Measurements from ENCODE around the gene DNAAF6.

The DNAAF6 gene

DNA sequence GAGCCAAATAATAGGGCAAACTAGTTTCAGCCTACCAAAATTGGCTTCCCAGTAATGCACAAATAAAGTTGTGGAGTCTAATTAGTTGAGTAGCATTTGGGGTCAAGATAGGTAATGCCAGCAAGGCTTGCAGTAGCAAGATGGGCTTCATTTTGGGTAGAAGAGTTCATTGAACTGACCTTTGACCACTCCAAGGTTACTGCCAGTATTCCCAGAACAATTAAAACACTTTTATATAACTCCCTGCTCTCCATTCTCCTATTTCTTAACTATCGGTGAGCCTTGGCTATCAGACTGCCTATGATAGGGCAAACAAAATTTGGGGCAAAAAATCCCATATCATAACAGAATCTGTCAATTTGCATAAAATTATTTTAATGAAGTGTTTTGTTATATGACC, 7.1 kb downstream of the DNAAF6 start:
- TF ChIP-seq, protein P1, sequence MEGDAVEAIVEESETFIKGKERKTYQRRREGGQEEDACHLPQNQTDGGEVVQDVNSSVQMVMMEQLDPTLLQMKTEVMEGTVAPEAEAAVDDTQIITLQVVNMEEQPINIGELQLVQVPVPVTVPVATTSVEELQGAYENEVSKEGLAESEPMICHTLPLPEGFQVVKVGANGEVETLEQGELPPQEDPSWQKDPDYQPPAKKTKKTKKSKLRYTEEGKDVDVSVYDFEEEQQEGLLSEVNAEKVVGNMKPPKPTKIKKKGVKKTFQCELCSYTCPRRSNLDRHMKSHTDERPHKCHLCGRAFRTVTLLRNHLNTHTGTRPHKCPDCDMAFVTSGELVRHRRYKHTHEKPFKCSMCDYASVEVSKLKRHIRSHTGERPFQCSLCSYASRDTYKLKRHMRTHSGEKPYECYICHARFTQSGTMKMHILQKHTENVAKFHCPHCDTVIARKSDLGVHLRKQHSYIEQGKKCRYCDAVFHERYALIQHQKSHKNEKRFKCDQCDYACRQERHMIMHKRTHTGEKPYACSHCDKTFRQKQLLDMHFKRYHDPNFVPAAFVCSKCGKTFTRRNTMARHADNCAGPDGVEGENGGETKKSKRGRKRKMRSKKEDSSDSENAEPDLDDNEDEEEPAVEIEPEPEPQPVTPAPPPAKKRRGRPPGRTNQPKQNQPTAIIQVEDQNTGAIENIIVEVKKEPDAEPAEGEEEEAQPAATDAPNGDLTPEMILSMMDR (IDR thresholded peaks at IDR 0.05; ENCODE audit: low read depth, low read length, missing control alignments) = no peak
- no peak overlapping the region for H3K4me3 ChIP-seq (ENCODE audit: low read depth, low read length)
- DNase-seq (ENCODE audit: low read depth) = no peak

DNA sequence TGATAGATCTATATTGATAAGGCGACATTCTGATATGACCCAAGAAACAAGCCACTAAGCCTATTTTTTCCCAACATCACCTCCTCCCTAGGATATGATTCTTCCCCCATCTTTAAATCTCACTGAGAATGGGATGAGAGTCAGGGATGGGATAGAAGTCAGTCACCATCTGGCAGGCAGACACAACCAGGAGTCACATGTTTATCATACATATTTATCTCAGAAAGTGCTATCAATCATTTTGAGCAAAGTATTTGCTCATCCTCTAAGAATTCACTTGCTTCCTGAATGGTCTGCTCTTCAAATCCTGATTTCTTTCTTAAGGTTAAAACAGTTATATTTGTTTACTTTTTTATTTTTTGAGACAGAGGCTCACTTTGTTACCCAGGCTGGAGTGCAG, 20.3 kb downstream of the DNAAF6 start:
- DNase-seq (ENCODE audit: low read depth) = no peak

DNA sequence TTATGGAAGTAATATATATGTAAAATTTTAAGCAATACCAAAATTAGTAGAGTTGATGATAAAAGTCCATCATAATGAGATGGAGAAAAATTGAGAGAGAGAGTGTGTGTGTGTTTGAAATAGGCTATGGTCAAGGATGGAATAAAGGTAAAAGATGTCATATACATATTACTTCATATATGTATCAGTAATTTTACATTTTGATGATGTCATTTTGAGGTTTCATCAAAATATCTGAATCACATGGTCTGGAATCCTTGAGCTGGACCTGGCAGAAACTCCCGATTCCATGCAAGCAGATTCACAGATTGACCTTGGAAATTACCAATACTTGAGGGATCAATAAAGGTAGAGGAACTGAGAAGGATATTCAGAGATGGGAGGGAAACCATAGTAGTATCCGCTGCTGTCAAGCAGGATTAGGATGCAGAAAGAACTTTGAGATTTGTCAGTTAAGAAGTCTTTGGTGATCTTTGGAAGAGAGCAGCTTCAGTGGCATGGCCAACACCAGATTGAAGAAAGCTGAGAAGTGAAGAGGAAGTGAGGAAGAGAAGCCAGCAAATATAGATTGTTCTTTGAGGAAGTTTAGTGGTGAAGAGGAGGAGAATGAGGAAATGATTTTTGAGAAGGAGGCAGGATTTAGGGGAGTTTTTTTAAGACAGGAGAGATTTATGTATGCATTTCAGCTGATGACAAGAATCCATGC, 21.5 kb downstream of the DNAAF6 start:
- TF ChIP-seq, protein P1 (IDR thresholded peaks at IDR 0.05; ENCODE audit: low read depth, low read length, missing control alignments) = no peak
- no peak overlapping the region for H3K4me3 ChIP-seq (ENCODE audit: low read depth, low read length)
- DNase-seq (ENCODE audit: low read depth) = no peak

More for the DNA sequence above, 20.3 kb downstream of the DNAAF6 start:
- TF ChIP-seq, protein P1 (IDR thresholded peaks at IDR 0.05; ENCODE audit: low read depth, low read length, missing control alignments) = no peak
- no peak overlapping the region for H3K4me3 ChIP-seq (ENCODE audit: low read depth, low read length)

DNA sequence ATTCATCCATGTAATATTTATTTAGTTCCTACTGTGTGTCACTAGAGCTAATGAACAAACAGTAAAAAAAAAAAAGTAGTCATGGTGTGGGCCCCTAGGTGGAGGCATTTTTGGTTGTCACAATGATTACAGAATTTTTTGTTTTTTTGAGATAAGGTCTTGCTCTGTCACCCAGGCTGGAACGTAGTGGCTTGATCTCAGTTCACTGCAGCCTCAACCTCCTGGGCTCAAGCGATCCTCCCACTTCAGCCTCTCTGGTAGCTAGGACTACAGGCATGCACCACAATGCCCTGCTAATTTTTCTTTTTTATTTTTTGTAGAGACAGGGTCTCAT, 22.0 kb downstream of the DNAAF6 start:
- TF ChIP-seq, protein P1 (IDR thresholded peaks at IDR 0.05; ENCODE audit: low read depth, low read length, missing control alignments) = no peak
- no peak overlapping the region for H3K4me3 ChIP-seq (ENCODE audit: low read depth, low read length)
- DNase-seq (ENCODE audit: low read depth) = no peak

DNA sequence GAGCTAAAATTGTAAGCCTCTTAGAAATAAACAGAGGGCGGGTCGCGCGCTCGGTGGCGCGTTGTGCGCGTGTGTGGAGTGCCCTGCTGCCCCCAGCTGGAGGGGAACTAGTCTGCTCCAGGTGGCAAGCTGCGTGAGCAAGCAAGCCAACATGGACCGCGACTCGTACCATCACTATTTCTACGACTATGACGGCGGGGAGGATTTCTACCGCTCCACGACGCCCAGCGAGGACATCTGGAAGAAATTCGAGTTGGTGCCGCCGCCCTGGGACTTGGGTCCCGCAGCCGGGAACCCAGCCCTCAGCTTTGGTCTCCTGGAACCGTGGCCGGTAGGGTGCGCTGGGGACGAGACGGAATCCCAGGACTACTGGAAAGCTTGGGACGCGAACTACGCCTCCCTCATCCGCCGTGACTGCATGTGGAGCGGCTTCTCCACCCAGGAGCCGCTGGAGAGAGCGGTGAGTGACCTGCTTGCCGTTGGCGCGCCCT, 66.1 kb downstream of the DNAAF6 start:
- H3K4me3 ChIP-seq (ENCODE audit: low read depth, low read length) = no peak overlapping the region
- no peak for DNase-seq (ENCODE audit: low read depth)
- TF ChIP-seq, protein P1 (IDR thresholded peaks at IDR 0.05; ENCODE audit: low read depth, low read length, missing control alignments) = no peak

DNA sequence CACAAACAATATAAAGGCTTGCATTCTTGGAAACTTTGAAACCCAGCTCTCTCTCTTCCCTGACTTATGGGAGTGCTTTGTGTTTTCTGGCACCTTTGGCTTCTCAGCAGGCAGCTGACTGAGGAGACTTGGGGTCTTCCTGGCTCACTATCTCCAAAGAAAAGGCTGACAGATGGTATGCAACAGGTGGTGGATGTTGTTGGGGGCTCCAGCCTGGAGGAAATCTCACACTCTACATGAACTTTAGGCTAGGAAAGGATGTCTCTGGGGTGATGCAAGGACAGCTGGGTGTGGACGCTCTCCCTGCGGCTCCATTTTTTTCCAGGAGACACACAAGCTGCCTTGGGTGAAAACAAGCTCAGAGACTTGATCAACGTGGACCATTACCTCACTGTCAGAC, 67.4 kb downstream of the DNAAF6 start:
- TF ChIP-seq, protein P1 (IDR thresholded peaks at IDR 0.05; ENCODE audit: low read depth, low read length, missing control alignments) = no peak
- no peak overlapping the region for H3K4me3 ChIP-seq (ENCODE audit: low read depth, low read length)
- DNase-seq (ENCODE audit: low read depth) = no peak

DNA sequence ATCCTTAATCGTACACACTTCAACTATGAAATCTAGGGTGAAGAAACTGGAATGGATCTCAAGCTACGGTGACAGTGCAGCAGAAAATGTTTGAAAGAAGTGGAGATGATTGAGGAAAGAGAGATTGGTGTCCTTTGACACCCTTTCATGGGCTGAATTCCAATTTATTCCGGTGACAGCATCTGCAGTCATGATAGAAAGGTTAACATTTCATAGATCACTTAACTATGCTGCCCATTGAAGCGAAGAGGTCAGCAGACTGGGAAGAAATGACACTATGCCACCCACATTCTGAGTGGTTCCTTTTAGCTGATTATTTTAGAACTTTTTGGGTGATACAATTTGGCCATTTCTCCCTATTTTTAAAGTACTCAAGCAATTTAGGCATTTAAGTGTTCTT, 82.3 kb downstream of the DNAAF6 start:
- TF ChIP-seq, protein P1 (IDR thresholded peaks at IDR 0.05; ENCODE audit: low read depth, low read length, missing control alignments) = no peak
- H3K4me3 ChIP-seq (ENCODE audit: low read depth, low read length) = no peak overlapping the region
- DNase-seq (ENCODE audit: low read depth) = no peak
